K562 (cell line): Measurements from ENCODE around the gene SRRD.

Source experiments
- EGR1 ChIP-seq: fragments of 450-650 bp; conservative IDR thresholded peaks from 2 replicates; pipeline ENCODE4 v1.6.1; 2017; ENCODE audit warnings: mild to moderate bottlenecking
- ESRRA ChIP-seq: fragments of 450-650 bp; IDR thresholded peaks from 2 replicates; pipeline ENCODE4 v1.6.1; 2014; ENCODE audit warnings: low read depth, mild to moderate bottlenecking, moderate library complexity, borderline replicate concordance
- FOXK2 ChIP-seq, 2 experiments: fragments of 450-650 bp; IDR thresholded peaks in 1 of 2; conservative IDR thresholded peaks in 1 of 2; 2 replicates each; pipeline ENCODE4 v1.6.1; 2016; ENCODE audit warnings: low read depth in 2 of 2, mild to moderate bottlenecking in 1 of 2
- HMGXB4 ChIP-seq: sonication (generic); formaldehyde crosslinking; IDR thresholded peaks from 2 replicates; pipeline ENCODE4 v1.8.1; 2023; ENCODE audit warnings: mild to moderate bottlenecking, missing genetic modification reagents
- MTA3 ChIP-seq: fragments of 450-650 bp; formaldehyde crosslinking; IDR thresholded peaks from 2 replicates; pipeline ENCODE4 v1.6.1; 2017; ENCODE audit warnings: mild to moderate bottlenecking, borderline replicate concordance
- NR0B1 ChIP-seq: fragments of 450-650 bp; IDR thresholded peaks from one replicate; pipeline ENCODE4 v1.6.1; 2018; ENCODE audit warnings: mild to moderate bottlenecking, moderate library complexity; ENCODE audit not compliant: partially characterized antibody
- ZNF395 ChIP-seq: fragments of 200-800 bp; sonication (Bioruptor generic); IDR thresholded peaks from 2 replicates; pipeline ENCODE4 v1.6.1; 2017; ENCODE audit warnings: missing genetic modification characterization, missing compliant biosample characterization

GRCh38 chr22:26463101-26463661 lies 20.5 kb upstream of the SRRD start:
- TF ChIP-seq NR0B1: no peak
- no peak for TF ChIP-seq MTA3
- TF ChIP-seq EGR1: no peak
- no peak for TF ChIP-seq FOXK2 (conservative IDR thresholded peaks at IDR 0.05 in 1 of 2, IDR thresholded peaks at IDR 0.05 in 1 of 2; ENCODE audit: low read depth in 2 of 2)
- TF ChIP-seq ZNF395 (CRISPR knock-in tag): no peak
- TF ChIP-seq HMGXB4: no peak
- TF ChIP-seq ESRRA: no peak
